PFSK-1 (cell line): Measurements from ENCODE around the gene DYNC2H1.

ENCODE experiments used
- FOXP2 ChIP-seq: optimal IDR thresholded peaks from 2 replicates; pipeline ENCODE3; 2011; ENCODE audit warnings: borderline replicate concordance, control low read depth, inconsistent platforms; ENCODE audit not compliant: insufficient read depth; ENCODE audit errors: extremely low read length, extremely low read depth
- POLR2AphosphoS5 ChIP-seq: IDR thresholded peaks from 2 replicates; pipeline ENCODE4 v1.6.1; 2012; ENCODE audit warnings: low read depth, mild to moderate bottlenecking, control low read depth, low read length, moderate library complexity
- SIN3A ChIP-seq: IDR thresholded peaks from 2 replicates; pipeline ENCODE4 v1.6.1; 2012; ENCODE audit warnings: mild to moderate bottlenecking, low read length, moderate library complexity, borderline replicate concordance; ENCODE audit not compliant: insufficient read depth
- TAF1 ChIP-seq: IDR thresholded peaks from 2 replicates; pipeline ENCODE4 v1.6.1; 2012; ENCODE audit warnings: low read length, control low read depth, borderline replicate concordance; ENCODE audit not compliant: insufficient read depth
- TF ChIP-seq, protein P1 (sequence below), 2 experiments: IDR thresholded peaks; 2 replicates each; pipeline versions ENCODE4 v1.6.1 to v1.8.0; 2011 to 2012; ENCODE audit warnings: low read depth in 2 of 2, low read length in 2 of 2, control low read depth in 1 of 2, inconsistent platforms in 1 of 2, mild to moderate bottlenecking in 1 of 2, moderate library complexity in 1 of 2; ENCODE audit not compliant: insufficient read depth in 1 of 2

Gene DYNC2H1

DNA sequence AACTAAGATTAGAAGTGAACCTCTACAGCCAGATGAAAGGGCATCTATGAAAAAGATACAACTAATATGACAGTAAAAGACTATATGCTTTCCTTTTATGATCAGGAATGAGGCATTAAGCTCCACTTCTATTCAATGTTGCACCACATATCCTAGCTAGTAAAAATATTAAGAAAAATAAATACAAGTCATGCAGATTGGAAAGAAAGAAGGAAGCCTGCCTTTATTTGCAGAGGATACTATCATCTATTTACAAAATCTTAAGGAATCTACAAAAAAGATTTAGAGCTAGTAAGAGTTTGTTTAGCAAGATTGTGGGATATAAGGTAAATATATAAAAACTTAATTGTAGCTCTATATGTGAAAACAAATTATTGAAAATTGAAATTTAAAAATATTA lies 308.8 kb downstream of the DYNC2H1 start:
- TF ChIP-seq FOXP2 (no peak), POLR2AphosphoS5 (no peak), TAF1 (no peak), SIN3A (no peak)
- TF ChIP-seq, protein P1, sequence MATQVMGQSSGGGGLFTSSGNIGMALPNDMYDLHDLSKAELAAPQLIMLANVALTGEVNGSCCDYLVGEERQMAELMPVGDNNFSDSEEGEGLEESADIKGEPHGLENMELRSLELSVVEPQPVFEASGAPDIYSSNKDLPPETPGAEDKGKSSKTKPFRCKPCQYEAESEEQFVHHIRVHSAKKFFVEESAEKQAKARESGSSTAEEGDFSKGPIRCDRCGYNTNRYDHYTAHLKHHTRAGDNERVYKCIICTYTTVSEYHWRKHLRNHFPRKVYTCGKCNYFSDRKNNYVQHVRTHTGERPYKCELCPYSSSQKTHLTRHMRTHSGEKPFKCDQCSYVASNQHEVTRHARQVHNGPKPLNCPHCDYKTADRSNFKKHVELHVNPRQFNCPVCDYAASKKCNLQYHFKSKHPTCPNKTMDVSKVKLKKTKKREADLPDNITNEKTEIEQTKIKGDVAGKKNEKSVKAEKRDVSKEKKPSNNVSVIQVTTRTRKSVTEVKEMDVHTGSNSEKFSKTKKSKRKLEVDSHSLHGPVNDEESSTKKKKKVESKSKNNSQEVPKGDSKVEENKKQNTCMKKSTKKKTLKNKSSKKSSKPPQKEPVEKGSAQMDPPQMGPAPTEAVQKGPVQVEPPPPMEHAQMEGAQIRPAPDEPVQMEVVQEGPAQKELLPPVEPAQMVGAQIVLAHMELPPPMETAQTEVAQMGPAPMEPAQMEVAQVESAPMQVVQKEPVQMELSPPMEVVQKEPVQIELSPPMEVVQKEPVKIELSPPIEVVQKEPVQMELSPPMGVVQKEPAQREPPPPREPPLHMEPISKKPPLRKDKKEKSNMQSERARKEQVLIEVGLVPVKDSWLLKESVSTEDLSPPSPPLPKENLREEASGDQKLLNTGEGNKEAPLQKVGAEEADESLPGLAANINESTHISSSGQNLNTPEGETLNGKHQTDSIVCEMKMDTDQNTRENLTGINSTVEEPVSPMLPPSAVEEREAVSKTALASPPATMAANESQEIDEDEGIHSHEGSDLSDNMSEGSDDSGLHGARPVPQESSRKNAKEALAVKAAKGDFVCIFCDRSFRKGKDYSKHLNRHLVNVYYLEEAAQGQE (IDR thresholded peaks at IDR 0.05; ENCODE audit: insufficient read depth in 1 of 2, low read depth in 2 of 2, low read length in 2 of 2) = no peak

DNA sequence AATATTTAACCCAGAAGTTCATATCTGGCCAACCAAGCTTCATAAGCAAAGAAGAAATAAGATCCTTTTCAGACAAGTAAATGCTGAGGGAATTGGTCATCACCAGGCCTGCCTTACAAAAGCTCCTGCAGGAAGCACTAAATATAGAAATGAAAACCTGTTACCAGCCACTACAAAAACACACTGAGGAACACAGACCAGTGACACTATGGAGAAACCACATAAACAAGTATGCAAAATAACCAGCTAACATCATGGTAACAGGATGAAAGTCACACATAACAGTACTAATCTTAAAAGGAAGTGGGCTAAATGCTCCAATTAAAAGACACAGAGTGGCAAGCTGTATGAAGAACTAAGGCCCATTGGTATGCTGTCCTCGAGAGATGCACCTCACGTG lies 311.4 kb downstream of the DYNC2H1 start:
- TF ChIP-seq POLR2AphosphoS5 (no peak), TAF1 (no peak), SIN3A (no peak), FOXP2 (no peak)
- TF ChIP-seq, protein P1 (IDR thresholded peaks at IDR 0.05; ENCODE audit: insufficient read depth in 1 of 2, low read depth in 2 of 2, low read length in 2 of 2) = no peak

DNA sequence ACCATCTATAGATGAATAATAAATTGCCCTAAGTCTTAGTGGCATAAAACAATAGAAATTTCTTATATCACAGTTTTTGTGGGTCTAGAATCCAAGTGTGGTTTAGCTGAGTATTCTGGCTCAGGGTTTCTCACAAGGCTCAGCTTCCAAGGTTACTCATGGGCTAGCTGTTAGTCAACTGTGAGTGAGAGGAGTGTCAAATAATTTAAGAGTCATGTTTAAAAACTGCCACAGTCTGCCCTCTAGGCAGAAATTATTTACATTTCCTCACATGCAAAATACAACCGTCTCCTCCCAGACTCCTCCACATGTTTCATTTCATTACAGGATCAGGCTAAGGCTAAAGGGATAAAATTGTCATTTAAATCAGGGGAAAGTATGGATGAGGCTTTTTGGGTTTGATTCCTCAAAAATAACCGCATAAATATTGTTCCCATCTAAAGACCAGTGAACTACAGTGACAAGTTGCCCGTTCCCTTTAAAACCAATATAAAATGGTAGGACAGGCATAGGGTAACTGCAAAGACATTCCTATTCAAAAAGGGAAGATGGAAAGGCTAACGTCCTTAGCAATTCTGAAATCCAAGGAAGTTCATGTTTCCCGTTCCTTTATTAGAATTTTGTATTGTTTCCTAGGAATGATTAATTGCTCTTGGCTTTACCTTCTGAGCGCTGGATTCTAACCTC lies 324.3 kb downstream of the DYNC2H1 start:
- TF ChIP-seq TAF1 (no peak), FOXP2 (no peak), SIN3A (no peak), POLR2AphosphoS5 (no peak)
- TF ChIP-seq, protein P1 (IDR thresholded peaks at IDR 0.05; ENCODE audit: insufficient read depth in 1 of 2, low read depth in 2 of 2, low read length in 2 of 2) = no peak

DNA sequence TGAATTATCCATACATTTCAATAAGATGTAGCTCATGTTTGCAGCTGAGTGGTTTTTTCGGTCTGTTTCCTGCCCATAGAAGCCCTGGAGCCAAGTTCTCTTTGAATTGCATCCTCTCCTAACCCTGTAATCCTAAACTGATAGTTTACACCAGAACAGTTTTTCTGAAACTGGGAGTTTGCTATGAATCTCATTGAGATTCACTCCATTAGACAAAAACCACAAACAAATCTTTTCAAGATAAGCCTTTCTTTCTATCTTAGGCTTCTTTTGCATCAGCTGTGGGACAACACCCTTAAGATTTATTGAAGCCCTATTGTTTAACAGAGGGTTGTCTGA lies 324.8 kb downstream of the DYNC2H1 start:
- TF ChIP-seq SIN3A (no peak), FOXP2 (no peak), TAF1 (no peak), POLR2AphosphoS5 (no peak)
- TF ChIP-seq, protein P1 (IDR thresholded peaks at IDR 0.05; ENCODE audit: insufficient read depth in 1 of 2, low read depth in 2 of 2, low read length in 2 of 2) = no peak
